Right atrium auricular region (tissue), 2 donors: ENCODE data around the gene NHERF2. TPM values are rescaled to one million over a fixed set of nuclear protein-coding genes. Genes with fewer than 3 reads are reported as not detected.

Experiments used
- total RNA-seq, 2 donors: library from RNA; depleted of rRNA; stranded (reverse); fragments of >200 nt; gene quantifications; one replicate each; pipeline ENCODE4 v1.1.0, GENCODE V29; 2016

NHERF2 gene
- total RNA-seq, 2 donors from 2014 or later = 187 to 213 TPM

Other genes with a start within 250 kb of the NHERF2 start
- gene SPSB3, start 244.3 kb upstream of the NHERF2 start, total RNA-seq = 10 to 100 TPM; 41.9 to 49.0 TPM
- gene NUBP2, start 243.9 kb upstream of the NHERF2 start, total RNA-seq = 10 to 100 TPM; 70.3 to 77.9 TPM
- not detected for gene IGFALS, start 233.2 kb upstream of the NHERF2 start, total RNA-seq
- gene HAGH, start 200.1 kb upstream of the NHERF2 start, total RNA-seq = 100 to 1,000 TPM; 208 to 227 TPM
- gene FAHD1, start 199.7 kb upstream of the NHERF2 start, total RNA-seq = 10 to 100 TPM; 35.8 to 59.3 TPM
- not detected for gene MEIOB, start 154.7 kb upstream of the NHERF2 start, total RNA-seq
- not detected for gene HS3ST6, start 108.5 kb upstream of the NHERF2 start, total RNA-seq
- 10 to 100 TPM; 13.7 to 21.9 TPM for gene MSRB1, start 83.7 kb upstream of the NHERF2 start, total RNA-seq
- 10 to 100 TPM; 12.3 to 74.0 TPM for gene RPL3L, start 72.2 kb upstream of the NHERF2 start, total RNA-seq
- 1,000 to 10,000 TPM in 1 of 2 donors, 100 to 1,000 TPM in 1; 583 to 1,046 TPM for gene NDUFB10, start 67.4 kb upstream of the NHERF2 start, total RNA-seq
- 1,000 to 10,000 TPM in 1 of 2 donors, 100 to 1,000 TPM in 1; 782 to 1,247 TPM for gene RPS2, start 62.1 kb upstream of the NHERF2 start, total RNA-seq
- not detected for gene RNF151, start 60.0 kb upstream of the NHERF2 start, total RNA-seq
- 10 to 100 TPM; 22.4 to 35.6 TPM for gene TBL3, start 54.8 kb upstream of the NHERF2 start, total RNA-seq
- under 1 TPM in 1 of 2 donors, not detected in 1; 0.30 TPM for gene NOXO1, start 45.4 kb upstream of the NHERF2 start, total RNA-seq
- gene GFER, start 42.7 kb upstream of the NHERF2 start, total RNA-seq = 10 to 100 TPM; 11.9 to 12.6 TPM
- gene SYNGR3, start 36.9 kb upstream of the NHERF2 start, total RNA-seq = 1 to 10 TPM in 1 of 2 donors, under 1 TPM in 1; 0.52 to 2.1 TPM
- gene ZNF598, start 17.1 kb upstream of the NHERF2 start, total RNA-seq = 10 to 100 TPM; 11.4 to 19.9 TPM
- gene NPW, start 7.1 kb upstream of the NHERF2 start, total RNA-seq = not detected
- gene NTHL1, start 20.9 kb downstream of the NHERF2 start, total RNA-seq = 10 to 100 TPM; 10.3 to 17.7 TPM
- gene TSC2, start 21.1 kb downstream of the NHERF2 start, total RNA-seq = 10 to 100 TPM; 42.4 to 43.2 TPM
- gene PKD1, start 109.0 kb downstream of the NHERF2 start, total RNA-seq = 100 to 1,000 TPM; 218 to 276 TPM
- gene RAB26, start 121.7 kb downstream of the NHERF2 start, total RNA-seq = 1 to 10 TPM in 1 of 2 donors, under 1 TPM in 1; 0.31 to 1.4 TPM
- 10 to 100 TPM; 16.1 to 27.0 TPM for gene TRAF7, start 128.9 kb downstream of the NHERF2 start, total RNA-seq
- 1 to 10 TPM; 3.5 to 4.3 TPM for gene CASKIN1, start 169.7 kb downstream of the NHERF2 start, total RNA-seq
- 10 to 100 TPM; 35.6 to 45.0 TPM for gene MLST8, start 178.6 kb downstream of the NHERF2 start, total RNA-seq
- gene BRICD5, start 184.0 kb downstream of the NHERF2 start, total RNA-seq = 1 to 10 TPM; 1.2 to 1.6 TPM
- 10 to 100 TPM; 15.5 to 17.7 TPM for gene PGP, start 187.9 kb downstream of the NHERF2 start, total RNA-seq
- gene E4F1, start 196.7 kb downstream of the NHERF2 start, total RNA-seq = 10 to 100 TPM; 10.0 to 16.7 TPM
- under 1 TPM in 1 of 2 donors, not detected in 1; 0.83 TPM for gene DNASE1L2, start 209.5 kb downstream of the NHERF2 start, total RNA-seq
- gene ECI1, start 224.7 kb downstream of the NHERF2 start, total RNA-seq = 100 to 1,000 TPM in 1 of 2 donors, 10 to 100 TPM in 1; 71.8 to 108 TPM
- 100 to 1,000 TPM in 1 of 2 donors, 10 to 100 TPM in 1; 93.6 to 124 TPM for gene RNPS1, start 241.2 kb downstream of the NHERF2 start, total RNA-seq